RWPE2 (cell line): ENCODE measurements around the gene MYOZ3.

ENCODE experiments used
- ATAC-seq: fragments of 200-7000 bp; cut with Tn5 transposase; 3 replicates; pipeline ENCODE4 v1.9.1; 2021; ENCODE audit warnings: low read depth
- DNase-seq: peaks from one replicate; pipeline ENCODE4 v3.0.0-alpha.2; 2020; ENCODE audit warnings: low spot score
- H3K27ac ChIP-seq: fragments of 450-650 bp; 2 replicates; pipeline ENCODE4 v1.5.1; 2017; ENCODE audit warnings: mild to moderate bottlenecking; ENCODE audit not compliant: poor library complexity, severe bottlenecking
- H3K27me3 ChIP-seq: fragments of 250-450 bp; sonication (Bioruptor Pico); 2 replicates; pipeline ENCODE4 v1.5.1; 2021; ENCODE audit warnings: mild to moderate bottlenecking, moderate library complexity; ENCODE audit not compliant: insufficient read depth, poor library complexity, severe bottlenecking
- H3K36me3 ChIP-seq: fragments of 250-450 bp; sonication (Bioruptor Pico); 2 replicates; pipeline ENCODE4 v1.5.1; 2020; ENCODE audit warnings: low read depth, mild to moderate bottlenecking, moderate library complexity
- H3K4me1 ChIP-seq: fragments of 250-450 bp; sonication (Bioruptor Pico); 2 replicates; pipeline ENCODE4 v1.5.1; 2021; ENCODE audit warnings: mild to moderate bottlenecking, moderate library complexity; ENCODE audit not compliant: insufficient read depth, poor library complexity, severe bottlenecking
- H3K4me3 ChIP-seq: fragments of 250-450 bp; sonication (Bioruptor Pico); 2 replicates; pipeline ENCODE4 v1.5.1; 2021; ENCODE audit warnings: mild to moderate bottlenecking, moderate library complexity; ENCODE audit not compliant: severe bottlenecking
- H3K9me3 ChIP-seq: fragments of 250-450 bp; sonication (Bioruptor Pico); 2 replicates; pipeline ENCODE4 v1.5.1; 2021; ENCODE audit warnings: mild to moderate bottlenecking, moderate library complexity; ENCODE audit not compliant: severe bottlenecking
- TF ChIP-seq, protein P1 (sequence below): fragments of 450-650 bp; IDR thresholded peaks from one replicate; pipeline ENCODE4 v1.5.1; 2017; ENCODE audit warnings: mild to moderate bottlenecking, moderate library complexity; ENCODE audit not compliant: poor library complexity, severe bottlenecking

The MYOZ3 gene

DNA sequence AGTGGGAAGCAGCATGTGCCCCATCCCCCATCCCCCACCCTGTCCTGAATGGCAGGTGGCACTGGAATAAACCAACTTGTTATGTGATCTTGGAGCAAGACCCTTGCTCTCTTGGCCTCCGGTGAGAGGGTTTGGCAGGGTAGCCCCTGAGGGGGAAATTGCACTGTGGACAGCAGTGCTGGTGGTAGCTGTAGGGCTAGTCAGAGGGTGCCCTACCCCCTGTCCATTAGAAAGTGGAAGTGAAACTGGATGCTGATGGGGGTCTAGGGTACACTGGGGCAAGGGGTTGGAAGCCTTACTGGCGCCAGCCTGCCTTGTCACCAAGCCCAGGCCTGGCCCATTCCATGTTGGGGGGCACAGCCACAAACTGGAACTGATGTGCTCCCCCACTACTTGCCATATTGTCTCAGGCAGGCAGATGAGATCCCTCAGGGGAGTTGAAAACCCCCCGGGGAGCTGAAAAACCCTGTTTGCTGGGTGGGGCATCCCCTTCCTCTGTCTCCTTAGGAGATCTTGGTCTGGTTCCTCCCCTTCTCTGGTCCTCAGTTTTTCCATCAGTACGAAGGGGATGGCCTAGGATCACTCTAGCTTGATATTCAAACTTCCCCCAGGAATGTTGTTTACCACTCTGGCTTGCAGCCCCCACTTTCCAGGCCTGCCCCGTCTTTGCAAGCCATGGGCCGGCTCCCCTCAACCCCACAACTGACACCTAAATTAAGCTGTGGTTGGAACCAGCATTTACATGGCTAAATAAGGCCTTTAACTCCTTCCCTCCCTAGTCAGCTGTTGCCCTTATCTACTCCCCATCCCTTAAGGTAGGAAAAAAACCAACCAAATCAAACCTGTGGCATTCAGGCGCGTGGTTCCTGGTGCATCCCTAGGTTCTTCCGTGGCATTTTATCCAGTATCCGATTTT, 35.0 kb upstream of the MYOZ3 start:
- no peaks in the 10 kb centered on the region for H3K9me3 ChIP-seq
- H3K27me3 ChIP-seq = no peaks in the 10 kb centered on the region
- DNase-seq = no peak
- no peaks in the 10 kb centered on the region for H3K4me1 ChIP-seq
- ATAC-seq = no peak
- no peak overlapping the region for H3K27ac ChIP-seq
- no peaks in the 10 kb centered on the region for H3K36me3 ChIP-seq
- TF ChIP-seq, protein P1, sequence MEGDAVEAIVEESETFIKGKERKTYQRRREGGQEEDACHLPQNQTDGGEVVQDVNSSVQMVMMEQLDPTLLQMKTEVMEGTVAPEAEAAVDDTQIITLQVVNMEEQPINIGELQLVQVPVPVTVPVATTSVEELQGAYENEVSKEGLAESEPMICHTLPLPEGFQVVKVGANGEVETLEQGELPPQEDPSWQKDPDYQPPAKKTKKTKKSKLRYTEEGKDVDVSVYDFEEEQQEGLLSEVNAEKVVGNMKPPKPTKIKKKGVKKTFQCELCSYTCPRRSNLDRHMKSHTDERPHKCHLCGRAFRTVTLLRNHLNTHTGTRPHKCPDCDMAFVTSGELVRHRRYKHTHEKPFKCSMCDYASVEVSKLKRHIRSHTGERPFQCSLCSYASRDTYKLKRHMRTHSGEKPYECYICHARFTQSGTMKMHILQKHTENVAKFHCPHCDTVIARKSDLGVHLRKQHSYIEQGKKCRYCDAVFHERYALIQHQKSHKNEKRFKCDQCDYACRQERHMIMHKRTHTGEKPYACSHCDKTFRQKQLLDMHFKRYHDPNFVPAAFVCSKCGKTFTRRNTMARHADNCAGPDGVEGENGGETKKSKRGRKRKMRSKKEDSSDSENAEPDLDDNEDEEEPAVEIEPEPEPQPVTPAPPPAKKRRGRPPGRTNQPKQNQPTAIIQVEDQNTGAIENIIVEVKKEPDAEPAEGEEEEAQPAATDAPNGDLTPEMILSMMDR = no peak
- H3K4me3 ChIP-seq = no peak overlapping the region

DNA sequence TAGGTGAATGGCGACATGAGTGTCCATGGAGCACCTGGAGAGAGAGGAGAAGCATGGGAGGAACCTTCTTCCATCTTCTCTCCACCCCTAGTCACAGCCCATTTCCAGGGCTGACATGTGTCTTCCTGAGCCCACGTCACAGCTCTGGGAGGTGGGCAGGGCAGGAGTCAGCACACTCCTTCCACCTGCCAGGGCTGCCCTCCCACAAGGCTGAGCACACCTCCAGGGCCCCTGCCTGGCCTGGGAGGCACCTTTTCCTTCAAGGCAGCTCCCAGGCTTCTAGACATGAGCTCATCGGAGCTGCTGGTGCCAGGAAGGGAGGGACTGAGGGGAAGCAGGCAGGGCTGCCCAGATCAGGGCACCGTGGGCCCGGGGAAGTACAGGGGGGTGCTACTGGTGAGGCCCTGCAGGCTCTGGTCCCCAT, 34.2 kb upstream of the MYOZ3 start:
- TF ChIP-seq, protein P1 = no peak
- H3K9me3 ChIP-seq = no peaks in the 10 kb centered on the region
- no peaks in the 10 kb centered on the region for H3K27me3 ChIP-seq
- no peaks in the 10 kb centered on the region for H3K36me3 ChIP-seq
- ATAC-seq (peak; percentile 37; the same call in 2 of the 3 replicates), DNase-seq (no peak)
- H3K27ac ChIP-seq = no peak overlapping the region
- no peak overlapping the region for H3K4me3 ChIP-seq
- H3K4me1 ChIP-seq = no peaks in the 10 kb centered on the region

DNA sequence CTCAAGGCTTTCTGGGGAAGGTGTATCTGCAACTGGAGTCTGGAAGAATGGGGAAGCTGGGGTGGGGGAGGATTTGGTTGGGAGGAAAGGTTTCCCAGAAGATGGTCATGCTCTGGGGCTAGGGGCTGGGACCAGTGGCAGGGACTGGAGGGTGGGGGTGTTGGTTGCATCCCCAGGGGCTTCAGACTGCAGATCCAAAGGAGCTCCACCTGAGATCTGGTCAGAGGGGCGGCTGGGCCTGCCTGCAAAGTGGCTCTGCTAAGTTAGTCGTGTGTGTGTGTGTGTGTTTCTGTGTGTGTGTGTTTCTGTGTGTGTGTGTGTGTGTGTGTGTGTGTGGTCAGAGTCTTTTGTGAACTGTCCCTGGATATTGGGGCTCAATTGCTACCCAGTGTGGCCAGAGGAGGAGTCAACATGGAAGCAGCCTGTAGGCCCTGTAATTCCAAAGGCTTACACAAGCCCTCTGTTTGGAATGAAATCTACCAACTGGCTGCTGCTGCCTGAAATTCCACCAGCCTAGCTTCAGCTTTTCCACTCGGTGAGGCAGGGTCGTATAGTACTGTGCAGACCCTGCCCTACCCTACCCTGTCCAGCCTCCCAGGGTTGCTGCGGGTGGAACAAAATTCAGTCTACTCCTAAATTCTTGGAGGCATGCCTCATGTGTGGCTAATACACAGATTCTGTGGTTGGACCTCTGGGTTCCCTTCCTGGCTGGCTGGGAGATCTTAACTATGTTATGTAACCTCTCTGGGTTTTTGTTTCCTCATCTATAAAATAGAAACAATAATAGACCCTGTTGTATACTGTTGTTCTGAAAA, 33.1 kb upstream of the MYOZ3 start:
- H3K27me3 ChIP-seq = no peaks in the 10 kb centered on the region
- DNase-seq (no peak), ATAC-seq (no peak)
- TF ChIP-seq, protein P1 = no peak
- H3K27ac ChIP-seq = no peak overlapping the region
- H3K4me1 ChIP-seq = no peaks in the 10 kb centered on the region
- H3K9me3 ChIP-seq = no peaks in the 10 kb centered on the region
- no peaks in the 10 kb centered on the region for H3K36me3 ChIP-seq
- H3K4me3 ChIP-seq = no peak overlapping the region

DNA sequence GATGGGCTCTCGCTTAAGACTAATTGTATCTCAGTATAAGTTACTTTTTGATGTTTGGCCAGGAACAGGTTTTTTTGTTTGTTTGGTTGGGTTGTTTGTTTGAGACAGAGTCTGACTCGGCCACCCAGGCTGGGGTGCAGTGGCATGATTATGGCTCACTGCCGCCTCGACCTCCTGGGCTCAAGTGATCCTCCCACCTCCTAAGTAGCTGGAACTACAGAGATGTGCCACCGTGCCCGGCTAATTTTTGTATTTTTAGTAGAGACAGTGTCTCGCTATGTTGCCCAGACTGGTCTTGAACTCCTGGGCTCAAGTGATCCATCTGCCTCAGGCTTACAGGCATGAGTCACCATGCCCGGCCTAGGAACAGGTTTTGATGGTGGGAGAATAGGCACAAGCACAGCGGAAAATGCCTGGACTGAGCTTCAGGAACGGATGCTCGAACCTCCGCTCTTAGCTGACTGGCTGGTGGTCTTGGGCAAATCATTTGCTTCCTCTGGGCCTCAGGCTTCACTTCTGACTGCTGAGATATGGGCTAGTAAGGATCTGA, 32.0 kb upstream of the MYOZ3 start:
- Histone ChIP-seq H3K4me1 (no peaks in the 10 kb centered on the region), H3K27ac (no peak overlapping the region)
- no peak for DNase-seq

More for the DNA sequence above, 32.0 kb upstream of the MYOZ3 start:
- Histone ChIP-seq H3K27me3 (no peaks in the 10 kb centered on the region), H3K9me3 (no peaks in the 10 kb centered on the region), H3K4me3 (no peak overlapping the region), H3K36me3 (no peaks in the 10 kb centered on the region)
- no peak for ATAC-seq
- TF ChIP-seq, protein P1 = no peak
